Bronchial epithelial cell (primary cell): ENCODE results near the gene C17orf78. TPM values are rescaled to one million over a fixed set of nuclear protein-coding genes. Genes with fewer than 3 reads are reported as not detected.
"Not testable (repeated sequence)": the region's sequence is repeated elsewhere in the genome, so short reads cannot be mapped to it uniquely, and the experiment has no call there.

ENCODE experiments used
- DNase-seq: peaks from one replicate; pipeline ENCODE4 v3.0.0-alpha.2; 2010; ENCODE audit warnings: low read depth
- FAIRE-seq: peaks from 2 replicates; lab custom pipeline; 2011; peaks lifted over from hg19 to GRCh38; lab: Jason Lieb, UNC
- H3K27me3 ChIP-seq: 2 replicates; pipeline ENCODE4 v1.5.1; 2011; ENCODE audit warnings: low read length; ENCODE audit not compliant: control insufficient read depth, insufficient read depth
- H3K36me3 ChIP-seq: 2 replicates; pipeline ENCODE4 v1.5.1; 2011; ENCODE audit warnings: low read length; ENCODE audit not compliant: control insufficient read depth, insufficient read depth
- H3K4me3 ChIP-seq: 2 replicates; pipeline ENCODE4 v1.5.1; 2011; ENCODE audit warnings: mild to moderate bottlenecking, low read depth, low read length, control low read depth
- total RNA-seq: library from RNA; depleted of rRNA; stranded (reverse); fragments of >200 nt; gene quantifications from 2 replicates; pipeline ENCODE4 v1.2.1, GENCODE V29; 2014
- TF ChIP-seq, protein P1 (sequence below): IDR thresholded peaks from 2 replicates; pipeline ENCODE4 v1.5.1; 2011; ENCODE audit warnings: mild to moderate bottlenecking, moderate library complexity, low read length, control low read depth, inconsistent platforms; ENCODE audit not compliant: insufficient read depth, severe bottlenecking

Gene C17orf78
- total RNA-seq, 1 donor from 2014 or later: not detected

DNA sequence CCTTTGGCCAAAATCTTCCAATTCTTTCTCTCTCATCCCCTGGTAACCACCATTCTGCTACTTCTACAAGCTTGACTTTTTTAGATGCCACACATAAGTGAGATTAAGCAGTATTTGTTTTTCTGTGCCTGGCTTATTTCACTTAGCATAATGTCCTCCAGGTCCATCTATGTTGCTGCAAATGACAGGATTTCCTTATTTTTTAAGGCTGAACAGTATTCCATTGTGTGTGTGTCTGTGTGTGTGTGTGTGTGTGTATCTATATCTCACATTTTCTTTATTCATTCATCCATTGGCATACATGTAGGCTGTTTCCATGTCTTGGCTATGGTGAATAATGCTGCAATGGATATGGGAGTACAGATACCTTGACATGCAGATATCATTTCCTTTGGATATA lies 24.7 kb downstream of the C17orf78 start:
- FAIRE-seq: no peak
- H3K4me3 ChIP-seq: no peak overlapping the region
- TF ChIP-seq, protein P1, sequence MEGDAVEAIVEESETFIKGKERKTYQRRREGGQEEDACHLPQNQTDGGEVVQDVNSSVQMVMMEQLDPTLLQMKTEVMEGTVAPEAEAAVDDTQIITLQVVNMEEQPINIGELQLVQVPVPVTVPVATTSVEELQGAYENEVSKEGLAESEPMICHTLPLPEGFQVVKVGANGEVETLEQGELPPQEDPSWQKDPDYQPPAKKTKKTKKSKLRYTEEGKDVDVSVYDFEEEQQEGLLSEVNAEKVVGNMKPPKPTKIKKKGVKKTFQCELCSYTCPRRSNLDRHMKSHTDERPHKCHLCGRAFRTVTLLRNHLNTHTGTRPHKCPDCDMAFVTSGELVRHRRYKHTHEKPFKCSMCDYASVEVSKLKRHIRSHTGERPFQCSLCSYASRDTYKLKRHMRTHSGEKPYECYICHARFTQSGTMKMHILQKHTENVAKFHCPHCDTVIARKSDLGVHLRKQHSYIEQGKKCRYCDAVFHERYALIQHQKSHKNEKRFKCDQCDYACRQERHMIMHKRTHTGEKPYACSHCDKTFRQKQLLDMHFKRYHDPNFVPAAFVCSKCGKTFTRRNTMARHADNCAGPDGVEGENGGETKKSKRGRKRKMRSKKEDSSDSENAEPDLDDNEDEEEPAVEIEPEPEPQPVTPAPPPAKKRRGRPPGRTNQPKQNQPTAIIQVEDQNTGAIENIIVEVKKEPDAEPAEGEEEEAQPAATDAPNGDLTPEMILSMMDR: no peak
- no peaks in the 10 kb centered on the region for H3K36me3 ChIP-seq
- no peak for DNase-seq
- H3K27me3 ChIP-seq: no peaks in the 10 kb centered on the region

DNA sequence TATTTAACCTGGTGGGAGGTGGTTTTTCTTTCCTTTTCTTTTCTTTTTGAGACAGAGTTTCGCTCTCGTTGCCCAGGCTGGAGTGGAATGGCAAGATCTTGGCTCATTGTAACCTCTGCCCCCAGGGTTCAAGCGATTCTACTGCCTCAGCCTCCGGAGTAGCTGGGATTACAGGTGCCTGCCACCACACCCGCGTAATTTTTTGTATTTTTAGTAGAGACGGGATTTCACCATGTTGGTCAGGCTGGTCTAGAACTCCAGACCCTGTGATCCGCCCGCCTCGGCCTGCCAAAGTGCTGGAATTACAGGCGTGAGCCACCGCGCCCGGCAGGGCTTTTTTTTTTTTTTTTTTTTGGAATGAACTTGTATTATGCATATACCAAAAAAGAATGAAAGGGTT lies 29.7 kb downstream of the C17orf78 start:
- FAIRE-seq, DNase-seq, H3K27me3 ChIP-seq, H3K36me3 ChIP-seq: not testable (repeated sequence)
- H3K4me3 ChIP-seq: peak overlapping the region; percentile 68

DNA sequence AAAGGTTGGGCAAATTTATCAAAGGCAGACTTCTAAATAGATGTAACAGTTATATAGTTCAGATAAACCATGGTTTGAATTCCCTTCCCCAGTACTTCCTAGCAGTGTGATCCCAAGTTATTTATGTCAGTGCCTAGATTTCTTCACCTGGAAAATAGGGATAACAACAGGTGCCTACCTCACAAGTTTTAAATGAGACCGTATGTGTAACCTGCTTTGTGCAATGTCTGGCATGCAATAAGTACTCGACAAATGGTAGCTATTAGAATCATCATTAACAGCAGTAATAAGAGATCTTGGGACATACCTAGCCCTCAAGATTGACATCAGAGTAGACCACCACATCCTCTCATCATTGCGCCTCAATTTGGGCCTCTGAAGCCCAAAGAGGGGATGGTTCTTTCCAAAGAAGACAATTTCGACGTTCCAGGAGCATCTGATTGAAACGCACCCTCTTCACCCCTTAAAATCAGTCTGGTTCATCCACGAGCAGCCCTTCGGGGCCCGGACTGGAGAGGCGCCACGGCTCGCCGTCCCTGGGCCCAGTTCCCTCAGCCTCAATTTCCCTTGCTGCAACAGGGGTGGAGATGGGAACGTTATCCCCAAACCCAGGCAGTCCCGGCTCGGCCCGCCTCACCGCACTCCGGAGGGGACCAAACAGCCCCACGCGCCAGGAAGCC lies 30.3 kb downstream of the C17orf78 start:
- H3K27me3 ChIP-seq: no peaks in the 10 kb centered on the region
- peak overlapping the region; percentile 68 for H3K4me3 ChIP-seq
- H3K36me3 ChIP-seq: peaks cover 1% of the 10 kb centered on the region
- DNase-seq (peak; percentile 44), FAIRE-seq (no peak)
- TF ChIP-seq, protein P1: no peak

DNA sequence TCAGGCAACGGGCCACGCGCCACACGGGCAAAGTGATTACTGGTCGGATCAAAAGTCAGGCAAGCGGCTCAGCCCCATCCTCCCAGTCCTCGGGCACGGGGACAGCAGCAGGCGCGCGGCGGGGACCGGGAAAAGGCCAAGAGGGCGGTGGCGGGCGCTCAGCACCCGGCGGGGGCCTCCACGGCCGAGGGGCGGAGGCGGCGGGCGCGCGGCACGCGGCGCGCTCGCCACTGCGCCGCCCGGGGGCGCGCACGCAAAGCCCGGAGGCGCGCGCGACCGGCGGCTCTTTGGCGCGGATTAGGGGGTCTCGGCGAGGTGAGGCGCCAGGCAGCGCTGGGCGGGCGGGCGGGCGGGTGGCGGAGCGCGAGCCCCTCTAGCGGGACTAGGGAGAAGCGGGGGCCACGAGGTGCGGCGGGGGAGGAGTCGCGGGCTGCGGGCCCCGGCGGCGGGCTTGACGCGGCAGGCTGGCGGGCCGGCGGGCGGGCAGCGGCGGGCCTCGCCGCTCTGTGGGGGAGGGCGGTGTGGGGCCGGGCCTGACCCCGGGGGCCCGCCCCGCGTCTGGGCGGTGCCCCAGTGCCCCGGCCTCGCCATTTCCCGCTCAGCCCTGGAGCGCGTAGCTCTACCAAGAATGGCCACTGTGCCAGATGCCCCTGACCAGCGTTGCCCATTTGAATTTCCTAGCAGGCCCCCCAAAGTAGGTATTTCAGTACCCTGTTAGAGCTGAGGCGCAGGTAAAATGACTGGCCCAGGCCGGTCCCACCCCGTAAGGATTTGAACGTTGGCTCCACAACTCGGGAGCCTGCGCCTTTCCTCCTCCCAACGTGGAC lies 31.1 kb downstream of the C17orf78 start, which contains the start of the genes ACACA and TADA2A:
Gene ACACA, minus strand, starts transcription at position 202 of the 827 bp plus-strand sequence. CDS start 537 bp downstream, outside the sequence.
Gene TADA2A, plus strand, starts transcription at position 252 of the 827 bp plus-strand sequence. CDS start 4,480 bp downstream, outside the sequence.
- TF ChIP-seq, protein P1: no peak
- peaks cover 4% of the 10 kb centered on the region for H3K36me3 ChIP-seq
- H3K4me3 ChIP-seq: peak within 1 kb of the TSS; percentile 68
- FAIRE-seq (no peak), DNase-seq (peak; percentile 55)
- no peaks in the 10 kb centered on the region for H3K27me3 ChIP-seq

DNA sequence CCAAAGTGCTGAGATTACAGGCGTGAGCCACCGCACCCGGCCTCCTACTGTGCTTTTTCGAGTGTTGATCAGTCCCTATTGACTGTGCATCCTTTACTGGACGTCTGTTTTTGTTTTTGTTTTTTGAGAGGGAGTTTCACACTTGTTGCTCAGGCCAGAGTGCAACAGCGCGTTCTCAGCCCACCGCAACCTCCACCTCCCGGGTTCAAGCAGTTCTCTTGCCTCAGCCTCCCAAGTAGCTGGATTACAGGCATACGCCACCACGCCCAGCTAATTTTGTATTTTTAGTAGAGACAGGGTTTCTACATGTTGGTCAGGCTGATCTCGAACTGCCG lies 32.3 kb downstream of the C17orf78 start:
- H3K27me3 ChIP-seq, H3K4me3 ChIP-seq, FAIRE-seq, H3K36me3 ChIP-seq, DNase-seq: not testable (repeated sequence)

DNA sequence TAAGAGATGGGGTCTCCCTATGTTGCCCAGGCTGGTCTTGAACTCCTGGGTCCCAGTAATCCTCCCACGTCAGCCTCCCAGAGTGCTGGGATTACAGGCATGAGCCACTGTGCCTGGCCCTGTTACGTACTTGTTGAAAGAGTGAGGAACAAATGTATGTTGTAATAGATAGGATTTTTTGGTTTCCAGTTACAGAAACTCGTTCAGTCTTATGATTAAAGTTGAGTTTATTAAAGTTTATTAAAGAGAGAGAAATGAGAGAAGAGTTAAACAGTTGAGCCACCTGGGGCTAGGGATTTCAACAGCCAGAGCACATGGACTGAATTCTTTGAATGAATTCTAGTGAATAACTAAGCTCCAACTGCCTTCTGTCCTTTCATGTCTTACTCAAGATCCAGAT lies 34.6 kb downstream of the C17orf78 start:
- TF ChIP-seq, protein P1: no peak
- FAIRE-seq (no peak), DNase-seq (no peak)
- Histone ChIP-seq H3K36me3 (peaks cover 6% of the 10 kb centered on the region), H3K4me3 (no peak overlapping the region), H3K27me3 (no peaks in the 10 kb centered on the region)
